GM21529 (cell line): Measurements from ENCODE around the gene OR9K2.
"Not testable (repeated sequence)": the region's sequence is repeated elsewhere in the genome, so short reads cannot be mapped to it uniquely, and the experiment has no call there.

Experiments
- ATAC-seq: cut with Tn5 transposase; IDR thresholded peaks from one replicate; pipeline ENCODE4 v1.9.1; 2021; ENCODE audit not compliant: unreplicated experiment

OR9K2 gene

GRCh38 chr12:55126106-55126505, at the start of gene OR9K2:
OR9K2 (plus strand) TSS chr12:55126406; CDS start chr12:55129835, 3,429 bp downstream.
- no peak for ATAC-seq

- ATAC-seq: no peak
Observed at GRCh38 chr12:55092579-55092978, 33.6 kb upstream of the OR9K2 start.

- no peak for ATAC-seq
Observed at GRCh38 chr12:55112378-55112875, 13.8 kb upstream of the OR9K2 start.

- no peak for ATAC-seq
Observed at GRCh38 chr12:55116152-55116551, 10.1 kb upstream of the OR9K2 start.

GRCh38 chr12:55132816-55133215, 6.6 kb downstream of the OR9K2 start:
- ATAC-seq: no peak

- no peak for ATAC-seq
Observed at GRCh38 chr12:55142669-55143565, 16.7 kb downstream of the OR9K2 start.

GRCh38 chr12:55143566-55143870, 17.3 kb downstream of the OR9K2 start:
- no peak for ATAC-seq

- ATAC-seq: not testable (repeated sequence)
Observed at GRCh38 chr12:55167010-55167640, 40.9 kb downstream of the OR9K2 start.

GRCh38 chr12:55171445-55171844, 45.2 kb downstream of the OR9K2 start:
- no peak for ATAC-seq

GRCh38 chr12:55171846-55172245, 45.6 kb downstream of the OR9K2 start:
- ATAC-seq: not testable (repeated sequence)

- no peak for ATAC-seq
Observed at GRCh38 chr12:55172686-55173085, 46.5 kb downstream of the OR9K2 start.

- ATAC-seq: no peak
Observed at GRCh38 chr12:55173456-55173855, 47.2 kb downstream of the OR9K2 start.
